ENCODE results near the gene MCM10. TPM values are rescaled to one million over a fixed set of nuclear protein-coding genes. Genes with fewer than 3 reads are reported as not detected.
"Not testable (repeated sequence)": the region's sequence is repeated elsewhere in the genome, so short reads cannot be mapped to it uniquely, and the experiment has no call there.

MCM10 gene
- total RNA-seq, 1 donor from 2014 or later = 0.33 TPM

DNA sequence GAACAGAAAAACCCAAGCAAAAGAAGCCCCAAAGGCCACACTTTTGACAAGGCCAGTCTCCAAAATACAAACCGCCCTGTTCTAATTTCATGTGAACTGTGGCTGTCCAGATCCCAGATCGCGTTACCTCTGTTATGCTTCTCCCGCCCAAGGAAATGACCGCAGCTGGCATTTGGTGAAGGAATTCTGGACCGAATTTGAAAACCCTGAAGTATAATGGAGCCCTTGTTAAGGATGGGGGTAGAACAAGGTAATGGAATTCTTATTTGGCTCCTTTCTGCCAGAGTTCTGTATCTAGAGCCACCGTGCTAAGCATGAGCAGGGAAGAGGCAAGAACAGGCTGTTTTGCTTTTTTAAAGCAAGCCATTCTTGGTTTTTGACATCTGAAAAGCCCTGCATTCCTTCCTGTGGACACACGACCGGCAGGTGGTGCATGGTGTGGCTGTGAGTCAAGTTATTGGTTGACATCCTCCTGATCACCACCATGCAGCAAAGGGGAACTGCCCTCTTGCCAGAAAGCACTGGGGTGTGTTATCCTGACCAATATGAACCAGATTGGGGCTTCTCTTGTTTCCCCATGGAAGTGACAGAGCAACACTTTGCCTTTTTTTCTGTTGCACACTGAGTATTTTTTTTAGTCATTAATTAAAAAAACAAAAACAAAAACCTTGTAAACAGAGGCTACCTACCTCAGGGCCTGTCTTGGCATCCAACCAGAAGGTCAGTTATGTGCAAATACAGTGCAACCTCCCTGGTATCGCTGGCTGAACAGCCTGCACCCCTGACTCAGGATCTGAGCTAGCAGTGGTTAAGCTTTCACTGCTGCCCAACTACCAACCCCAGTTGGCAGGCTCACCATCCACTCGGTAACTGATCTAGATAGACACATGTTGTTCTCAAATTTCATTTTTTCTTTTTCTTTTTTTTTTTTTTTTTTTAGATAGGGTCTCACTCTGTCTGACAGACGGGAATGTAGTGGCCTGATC lies 58.6 kb downstream of the MCM10 start:
- peak; percentile 64 for DNase-seq (ENCODE audit: low spot score)
- ATAC-seq = peak; percentile 95

DNA sequence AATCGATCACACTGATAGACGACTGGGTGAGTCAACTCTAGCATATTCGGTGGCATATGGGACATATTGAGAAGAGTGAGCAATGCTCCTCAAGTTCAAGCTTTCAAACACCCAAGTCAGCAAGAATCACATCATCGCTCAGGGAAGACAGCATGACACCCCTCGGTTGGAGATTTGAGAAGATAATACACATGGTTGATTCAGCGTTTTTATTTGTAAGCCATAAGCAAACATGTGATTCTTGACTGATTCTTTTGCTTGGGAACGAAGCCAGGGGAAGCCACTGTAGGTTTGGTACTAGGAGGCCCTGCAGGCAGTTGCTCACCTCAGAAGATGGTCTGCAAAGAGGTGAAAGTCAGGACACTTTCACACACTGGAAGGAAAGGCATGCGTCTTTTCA lies 60.2 kb downstream of the MCM10 start:
- DNase-seq (ENCODE audit: low spot score) = no peak
- ATAC-seq = no peak

DNA sequence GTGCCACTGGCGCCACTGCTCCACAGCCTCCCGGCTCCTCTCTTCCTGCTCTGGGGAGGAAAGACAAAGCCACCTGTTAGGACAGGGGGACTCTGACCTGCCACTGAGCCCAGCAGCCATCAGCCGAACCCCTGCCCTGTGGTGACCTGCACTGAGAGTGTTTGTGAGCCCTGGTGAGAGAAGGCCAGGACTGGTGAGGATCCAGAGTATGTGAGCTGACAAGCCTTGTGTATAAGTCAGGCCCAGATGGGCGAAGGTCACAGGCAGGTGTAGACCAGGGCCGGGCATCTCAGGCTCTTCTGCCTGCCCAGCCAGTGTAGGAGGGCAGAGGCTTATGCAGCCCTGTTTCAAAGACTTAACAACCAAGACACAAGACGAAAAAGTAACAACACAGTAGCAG lies 60.8 kb downstream of the MCM10 start:
- ATAC-seq = peak; percentile 14
- DNase-seq (ENCODE audit: low spot score) = no peak

DNA sequence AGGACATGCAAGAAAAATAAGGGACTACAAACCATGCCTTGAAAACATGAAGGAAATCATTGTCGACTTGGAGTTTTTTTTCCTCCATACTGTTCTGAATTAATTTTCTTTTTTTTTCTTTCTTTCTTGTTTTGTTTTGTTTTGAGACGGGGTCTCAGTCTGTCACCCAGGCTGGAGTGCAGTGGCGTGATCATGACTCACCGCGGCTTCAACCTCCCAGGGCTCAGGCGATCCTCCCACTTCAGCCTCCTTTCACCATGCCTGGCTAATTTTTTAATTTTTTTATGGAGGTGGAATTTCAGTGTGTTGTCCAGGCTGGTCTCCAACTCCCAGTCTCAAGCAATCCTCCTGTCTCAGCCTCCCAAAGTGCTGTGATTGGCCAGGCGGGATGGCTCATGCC lies 61.2 kb downstream of the MCM10 start:
- no peak for DNase-seq (ENCODE audit: low spot score)
- ATAC-seq = no peak

DNA sequence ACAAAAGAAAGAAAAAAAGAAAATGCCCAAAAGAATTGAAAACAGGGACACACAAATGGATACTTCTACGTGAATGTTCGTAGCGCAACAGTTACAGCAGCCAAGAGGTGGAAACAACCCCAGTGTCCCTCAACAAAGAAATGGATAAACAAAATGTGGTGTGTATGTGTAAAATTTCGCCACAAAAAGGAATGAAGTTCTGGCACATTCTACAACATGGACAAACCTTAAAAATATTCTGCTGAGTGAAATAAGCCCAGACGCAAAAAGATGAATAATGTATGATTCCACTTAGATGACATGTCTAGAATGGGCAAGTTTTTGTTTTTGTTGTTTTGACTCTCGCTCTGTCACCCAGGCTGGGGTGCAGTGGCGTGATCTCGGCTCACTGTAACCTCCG lies 61.9 kb downstream of the MCM10 start:
- ATAC-seq (no peak), DNase-seq (ENCODE audit: low spot score) (no peak)

DNA sequence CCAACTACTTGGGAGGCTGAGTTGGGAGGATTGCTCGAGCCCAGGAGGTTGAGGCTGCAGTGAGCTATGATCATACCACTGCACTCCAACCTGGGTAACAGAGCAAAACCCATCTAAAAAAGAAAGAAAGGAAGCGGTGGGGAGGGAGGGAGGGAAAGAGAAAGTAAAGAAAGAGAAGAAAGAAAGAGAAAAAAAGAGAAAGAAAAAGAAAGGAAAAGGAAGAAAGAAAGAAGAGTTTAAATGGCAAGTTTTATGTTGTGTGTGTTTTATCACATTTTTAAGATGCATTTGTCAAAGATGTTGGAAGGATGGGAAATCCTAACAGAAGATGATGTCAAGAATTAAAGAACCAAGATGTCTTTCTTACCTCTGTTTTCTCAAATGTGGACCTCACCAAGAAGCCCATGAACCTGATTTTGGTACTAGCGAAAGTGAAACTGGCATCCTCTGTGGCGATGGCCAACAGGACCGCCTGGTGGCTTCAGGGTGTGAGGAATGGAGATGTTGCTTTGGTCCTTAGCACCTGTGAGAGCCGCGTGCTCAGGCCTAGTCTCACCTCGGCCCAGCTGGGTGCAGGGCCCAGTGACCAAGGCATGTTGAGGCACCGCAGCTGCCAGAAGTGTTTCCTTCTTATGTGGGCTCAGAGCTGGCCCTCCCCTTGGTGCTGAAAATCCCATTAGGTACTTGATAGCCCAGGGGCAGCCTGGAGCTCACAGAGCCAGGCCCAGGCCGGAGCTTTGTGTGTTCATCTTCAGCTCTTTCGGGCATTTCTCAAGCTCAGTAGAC lies 63.0 kb downstream of the MCM10 start:
- ATAC-seq (no peak), DNase-seq (ENCODE audit: low spot score) (no peak)

DNA sequence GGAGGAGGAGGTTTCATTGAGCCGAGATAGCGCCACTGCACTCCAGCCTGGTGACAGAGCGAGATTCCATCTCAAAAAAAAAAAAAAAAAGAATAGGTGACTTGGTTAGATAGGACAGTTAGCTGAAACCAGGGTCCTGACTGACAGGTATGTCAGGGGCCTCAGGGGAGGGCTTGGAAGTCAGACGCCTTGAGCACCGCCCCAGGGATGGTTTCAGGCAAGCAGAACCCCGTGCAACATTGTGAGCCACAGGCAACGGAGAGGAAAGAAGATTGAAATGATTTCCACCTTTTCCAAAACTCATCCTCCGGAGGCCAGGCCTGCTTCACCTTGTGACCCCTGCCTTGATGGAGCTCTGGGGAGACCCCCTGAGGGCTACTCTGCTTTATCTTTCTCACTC lies 64.2 kb downstream of the MCM10 start:
- ATAC-seq (no peak), DNase-seq (ENCODE audit: low spot score) (no peak)

DNA sequence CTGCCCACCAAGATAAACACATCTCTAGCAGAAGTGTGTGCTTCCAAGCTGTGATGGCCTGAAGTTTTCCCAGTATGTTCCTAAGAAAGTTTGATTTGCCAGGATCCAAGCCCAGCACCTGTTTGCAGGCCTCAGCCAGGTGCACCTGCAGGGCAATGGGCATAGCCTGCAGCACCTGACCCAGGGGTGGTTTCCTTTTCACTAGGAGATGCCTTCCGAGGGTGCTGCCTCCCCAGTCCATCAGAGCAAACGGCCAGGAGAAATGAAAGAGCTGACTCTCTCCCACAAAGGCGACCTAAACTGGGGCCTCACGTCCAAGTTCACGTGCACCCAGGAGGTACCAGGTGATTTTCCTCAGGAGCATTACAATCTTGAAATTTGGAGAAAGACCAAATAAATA lies 65.7 kb downstream of the MCM10 start:
- DNase-seq (ENCODE audit: low spot score) = no peak
- no peak for ATAC-seq

DNA sequence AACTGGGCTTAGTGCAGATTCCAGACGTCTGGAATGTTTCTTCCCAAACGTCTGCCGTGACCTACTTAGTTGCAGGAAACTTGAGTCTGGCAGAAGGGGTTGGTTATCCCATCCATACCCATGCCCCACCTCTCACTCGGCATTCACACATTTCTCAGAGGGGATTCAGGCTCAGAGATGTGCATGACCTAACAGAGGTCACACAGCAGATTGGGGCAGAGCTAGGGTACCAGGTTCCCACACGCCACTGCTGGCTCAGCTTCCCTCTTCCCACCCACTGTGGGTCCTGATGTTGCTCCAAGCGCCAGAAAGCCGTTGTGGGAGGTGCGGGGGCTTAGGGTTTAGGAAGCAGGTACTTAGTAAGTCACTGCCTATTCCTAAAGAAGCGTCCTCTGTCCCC lies 69.8 kb downstream of the MCM10 start:
- DNase-seq (ENCODE audit: low spot score) (no peak), ATAC-seq (no peak)

DNA sequence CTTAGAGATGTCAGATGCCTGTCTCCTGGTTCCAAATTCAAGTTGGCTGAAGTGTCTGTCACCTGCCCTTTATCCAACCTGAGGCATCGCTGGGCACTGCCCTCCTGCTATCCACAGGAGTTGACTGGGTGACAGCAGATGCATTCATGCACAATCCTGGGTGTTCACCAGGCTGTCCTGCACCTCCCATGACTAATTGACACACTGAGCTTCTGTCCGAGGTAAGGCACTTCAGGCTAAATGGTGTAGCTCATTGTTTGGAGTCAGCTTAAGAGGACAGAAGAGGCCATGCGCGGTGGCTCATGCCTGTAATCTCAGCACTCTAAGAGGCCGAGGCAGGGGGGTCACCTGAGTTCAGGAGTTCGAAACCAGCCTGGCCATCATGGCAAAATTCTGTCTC lies 70.5 kb downstream of the MCM10 start:
- no peak for ATAC-seq
- no peak for DNase-seq (ENCODE audit: low spot score)

DNA sequence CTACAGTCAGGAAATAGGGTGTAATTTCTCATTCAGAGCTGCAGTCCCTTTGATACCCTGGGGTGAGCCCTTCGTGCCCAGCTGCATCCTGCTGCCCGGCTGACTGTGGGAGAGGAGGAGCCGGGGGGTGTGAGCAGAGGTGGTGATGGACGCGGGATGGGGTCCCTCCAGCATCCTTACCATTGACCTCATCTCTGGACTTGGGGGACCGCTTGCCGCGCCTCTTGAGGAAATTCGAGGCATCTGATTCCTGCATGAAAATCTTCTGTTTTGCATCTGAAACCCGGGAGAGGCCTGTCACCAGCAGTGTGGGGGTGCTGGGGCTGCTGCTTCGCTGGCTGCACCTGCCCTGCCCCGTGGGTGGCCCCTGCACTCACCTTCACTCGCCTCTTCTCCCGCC lies 72.0 kb downstream of the MCM10 start:
- DNase-seq (ENCODE audit: low spot score) (no peak), ATAC-seq (no peak)

DNA sequence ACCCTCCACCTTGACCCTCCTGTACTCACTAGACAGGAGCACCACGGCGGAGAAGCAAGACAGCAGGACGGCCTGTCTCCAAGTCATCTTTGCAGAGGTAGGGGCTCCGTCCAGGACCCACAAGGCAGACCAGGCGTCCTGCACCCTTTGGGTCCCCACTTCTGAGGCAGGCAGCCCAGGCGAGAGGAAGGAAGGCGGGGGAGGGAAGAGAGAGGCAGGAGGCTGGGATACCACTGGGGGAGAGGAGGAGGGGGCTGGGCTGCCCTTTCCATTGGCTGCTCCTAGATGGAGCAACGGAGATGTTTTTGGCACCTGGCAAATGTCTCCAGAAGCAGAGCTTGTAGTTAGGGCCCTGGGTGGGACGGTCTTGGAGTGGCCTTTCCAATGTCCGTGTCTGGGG lies 72.8 kb downstream of the MCM10 start, which contains the start of gene UCMA:
Gene UCMA, minus strand, starts transcription at position 203 of the 400 bp plus-strand sequence. Its CDS starts 116 bp downstream, at position 87.
- DNase-seq (ENCODE audit: low spot score) (no peak), ATAC-seq (no peak)

DNA sequence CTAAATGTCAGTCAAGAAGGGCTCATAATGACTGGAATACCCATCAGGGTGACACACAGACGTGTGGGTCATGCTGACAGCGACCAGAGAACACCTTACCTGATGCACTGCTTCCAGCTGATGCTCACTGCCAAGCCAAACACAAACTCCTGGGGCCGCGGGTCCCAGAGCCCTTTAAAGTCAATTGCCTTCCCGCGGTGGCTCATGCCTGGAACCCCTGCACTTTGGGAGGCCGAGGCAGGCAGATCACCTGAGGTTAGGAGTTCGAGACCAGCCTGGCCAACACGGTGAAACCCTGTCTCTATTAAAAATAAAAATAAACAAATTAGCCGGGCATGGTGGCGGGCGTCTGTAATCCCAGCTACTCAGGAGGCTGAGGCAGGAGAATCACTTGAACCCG lies 73.4 kb downstream of the MCM10 start:
- not testable (repeated sequence) for DNase-seq (ENCODE audit: low spot score); ATAC-seq

DNA sequence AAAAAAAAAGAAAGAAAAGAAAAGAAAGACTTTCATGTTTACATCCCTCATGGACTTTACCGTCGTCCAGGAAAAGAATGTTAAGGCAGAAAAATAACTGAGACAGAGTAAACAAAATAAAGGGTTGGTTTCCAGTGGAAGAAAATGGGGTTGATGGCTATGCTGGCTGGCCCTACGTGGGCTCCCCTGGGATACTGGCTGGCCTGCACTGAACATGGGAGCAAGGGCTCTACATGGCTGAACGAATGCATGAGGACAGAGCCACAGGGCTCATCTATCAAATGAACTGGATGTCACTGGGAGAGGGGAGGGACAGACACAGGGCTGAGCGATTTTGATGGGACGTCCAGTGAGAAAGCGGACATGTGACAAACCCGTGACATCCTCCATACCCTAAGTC lies 75.3 kb downstream of the MCM10 start:
- DNase-seq (ENCODE audit: low spot score) (no peak), ATAC-seq (no peak)

DNA sequence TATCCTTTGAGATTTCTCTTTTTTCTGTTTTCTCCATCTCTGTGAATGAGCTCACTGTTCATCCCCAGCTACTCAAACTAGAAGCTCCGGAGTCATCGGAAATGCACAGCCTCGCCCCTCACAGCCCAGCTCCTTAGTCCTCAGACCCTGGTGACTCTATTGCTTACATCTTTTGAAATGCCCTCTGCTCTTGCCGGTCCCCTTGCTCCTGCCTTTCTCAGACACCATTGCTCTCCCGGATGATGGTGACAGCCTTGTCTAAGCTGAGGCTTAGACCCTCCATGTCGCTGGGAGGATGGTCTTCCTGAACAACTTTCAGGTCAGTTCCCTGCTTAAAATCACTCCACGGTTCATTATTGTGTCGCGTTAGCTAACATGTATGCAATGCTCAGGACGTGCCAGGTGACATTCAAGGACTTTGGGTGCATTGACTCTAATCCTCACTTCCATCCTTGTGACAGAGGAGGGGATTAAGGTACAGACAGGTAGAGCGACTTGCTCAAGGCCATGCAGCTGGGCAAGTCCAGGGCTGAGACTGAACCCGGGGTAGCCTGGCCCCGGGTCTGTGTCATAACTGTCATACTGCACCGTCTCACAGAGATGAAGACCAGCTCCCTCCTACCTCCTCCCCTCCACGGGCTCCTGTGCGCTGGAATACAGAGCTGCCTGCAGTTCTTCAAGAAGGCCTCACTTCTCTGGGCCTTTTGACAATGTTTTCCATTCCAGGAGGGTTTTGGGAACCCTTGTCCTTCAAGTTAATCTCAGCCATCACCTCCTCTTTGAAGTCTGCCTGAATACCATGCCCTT lies 77.1 kb downstream of the MCM10 start:
- DNase-seq (ENCODE audit: low spot score) = no peak

DNA sequence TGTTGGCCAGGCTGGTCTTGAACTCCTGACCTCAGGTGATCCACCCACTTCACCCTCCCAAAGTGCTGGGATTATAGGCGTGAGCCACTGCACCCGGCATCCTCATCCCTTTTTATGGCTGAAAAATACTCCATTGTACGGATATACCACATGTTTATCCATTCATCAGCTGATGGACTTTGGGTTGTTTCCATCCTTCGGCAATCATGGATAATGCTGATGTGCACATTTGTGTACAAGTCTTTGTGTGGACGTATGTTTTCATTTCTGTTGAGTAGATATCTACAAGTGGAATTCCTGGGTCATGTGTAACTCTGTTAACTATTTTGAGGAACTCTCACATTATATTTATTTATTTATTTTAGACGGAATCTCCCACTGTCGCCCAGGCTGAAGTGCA lies 78.6 kb downstream of the MCM10 start:
- DNase-seq (ENCODE audit: low spot score) (no peak), ATAC-seq (no peak)

More for the DNA sequence above, 77.1 kb downstream of the MCM10 start:
- no peak for ATAC-seq

DNA sequence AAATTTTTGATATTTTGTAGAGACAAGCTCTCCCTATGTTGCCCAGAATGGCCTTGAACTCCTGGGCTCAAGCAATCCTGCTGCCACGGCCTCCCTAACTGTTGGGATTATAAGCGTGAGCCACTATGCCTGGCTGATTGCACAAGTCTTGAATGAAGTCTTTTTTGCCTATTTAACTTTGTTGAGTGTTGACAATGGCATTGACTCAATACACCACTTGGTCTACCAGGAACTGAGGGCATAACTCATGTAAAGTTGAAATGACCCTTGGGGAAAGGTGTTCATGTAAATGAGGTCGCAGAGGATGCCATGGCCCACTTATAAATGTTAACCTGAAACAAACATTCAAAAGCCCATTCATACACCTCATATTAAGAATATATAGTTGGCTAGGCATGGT lies 80.3 kb downstream of the MCM10 start:
- ATAC-seq (no peak), DNase-seq (ENCODE audit: low spot score) (no peak)

DNA sequence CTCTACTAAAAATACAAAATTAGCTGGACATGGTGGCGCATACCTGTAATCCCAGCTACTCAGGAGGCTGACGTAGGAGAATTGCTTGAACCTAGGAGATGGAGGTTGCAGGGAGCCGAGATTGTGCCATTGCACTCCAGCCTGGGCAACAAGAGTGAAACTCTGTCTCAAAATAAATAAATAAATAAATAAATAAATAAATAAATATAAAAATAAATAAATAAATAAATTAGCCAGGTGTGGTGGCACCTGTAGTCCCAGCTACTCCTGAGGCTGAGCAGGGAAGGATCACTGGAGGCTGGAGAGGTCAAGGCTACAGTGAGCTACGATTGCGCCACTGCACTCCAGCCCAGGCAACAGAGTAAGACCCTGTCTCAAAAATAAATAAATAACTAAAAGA lies 80.9 kb downstream of the MCM10 start:
- not testable (repeated sequence) for ATAC-seq; DNase-seq (ENCODE audit: low spot score)

DNA sequence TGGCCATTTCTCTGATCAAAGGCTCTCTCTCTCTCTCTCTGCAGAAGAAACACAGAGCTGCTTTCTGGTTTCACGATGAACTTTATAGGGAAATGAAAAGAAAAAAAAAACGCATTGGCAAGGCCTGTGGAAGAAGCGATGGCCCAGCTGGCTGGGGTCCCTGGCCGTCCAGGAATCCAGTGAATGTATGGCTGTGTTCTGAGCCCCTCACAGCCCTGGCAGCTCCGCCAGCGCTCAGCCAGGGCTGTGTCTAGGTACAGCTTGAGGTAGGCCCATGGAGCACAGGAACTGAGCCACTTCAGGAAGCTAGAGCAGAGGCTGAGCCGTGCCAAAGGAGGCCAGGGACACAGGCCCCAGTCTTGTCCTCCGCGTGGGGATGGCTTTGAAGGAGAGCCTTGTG lies 85.9 kb downstream of the MCM10 start:
- ATAC-seq (no peak), DNase-seq (ENCODE audit: low spot score) (no peak)

DNA sequence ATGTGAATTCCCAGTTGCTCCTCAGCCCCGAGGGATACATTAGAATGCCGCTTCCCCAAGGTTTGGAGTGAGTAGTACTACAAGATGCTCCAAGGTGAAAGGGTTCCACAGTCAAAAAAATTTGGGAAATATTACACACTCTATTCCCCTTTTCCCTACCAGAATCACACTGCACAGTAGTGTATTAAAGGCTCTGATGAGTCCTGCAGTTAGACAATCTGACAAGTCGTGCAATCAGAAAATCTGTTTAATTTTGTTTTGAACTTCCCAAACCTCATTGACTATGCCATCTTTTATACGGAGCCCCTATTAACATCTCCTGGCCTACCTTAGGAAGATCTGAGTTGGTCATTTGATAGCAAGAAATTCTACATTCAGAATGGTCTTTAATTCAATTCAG lies 86.4 kb downstream of the MCM10 start:
- DNase-seq (ENCODE audit: low spot score) = no peak
- ATAC-seq = no peak

DNA sequence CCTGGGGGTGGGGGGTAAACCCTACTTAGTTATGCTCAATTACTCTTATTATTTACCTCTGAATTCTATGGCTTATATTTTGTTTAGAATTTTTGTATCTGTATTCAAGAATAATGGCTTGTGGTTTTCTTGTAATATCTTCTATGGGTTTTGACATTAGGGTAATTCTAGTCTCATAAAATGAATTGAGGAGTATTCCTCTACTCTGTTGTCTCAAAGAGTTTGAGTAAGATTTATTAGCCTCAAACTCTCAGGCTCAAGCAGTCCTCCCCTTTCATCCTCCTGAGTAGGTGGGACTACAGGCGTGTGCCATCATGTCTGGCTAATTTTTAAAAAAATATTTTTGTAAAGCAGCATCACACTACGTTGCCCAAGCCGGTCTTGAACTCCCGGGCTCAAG lies 92.4 kb downstream of the MCM10 start:
- no peak for ATAC-seq

More for the DNA sequence above, 92.4 kb downstream of the MCM10 start:
- no peak for DNase-seq (ENCODE audit: low spot score)
